WTC11 (cell line): Measurements from ENCODE around the gene FIGNL2. TPM values are rescaled to one million over a fixed set of nuclear protein-coding genes. Genes with fewer than 3 reads are reported as not detected.

Experiments
- ATAC-seq: fragments of 200-7000 bp; cut with Tn5 transposase; 2 replicates; pipeline ENCODE4 v1.10.0; 2021; ENCODE audit warnings: mild to moderate bottlenecking, moderate library complexity
- CTCF ChIA-PET: fragments of 300-600 bp; sonication (Branson Sonifier 250); formaldehyde crosslinking; loops from one replicate; lab custom pipeline; 2021; ENCODE audit warnings: antibody characterized with exemption; lab: Charles Lee
- POLR2A ChIA-PET: fragments of 350-600 bp; sonication (Branson Sonifier 250); formaldehyde crosslinking; loops from one replicate; lab custom pipeline; 2021; ENCODE audit warnings: antibody characterized with exemption; lab: Charles Lee
- DNase-seq: peaks from one replicate; pipeline ENCODE4 v3.0.0; 2021; ENCODE audit warnings: low spot score
- H3K27ac Mint-ChIP-seq: 2 replicates; pipeline ENCODE4 v1.8.0; 2021; ENCODE audit warnings: mixed read lengths
- H3K27me3 Mint-ChIP-seq: 2 replicates; pipeline ENCODE4 v1.8.0; 2021; ENCODE audit warnings: low read depth, mild to moderate bottlenecking, moderate library complexity, mixed read lengths
- H3K36me3 Mint-ChIP-seq: 2 replicates; pipeline ENCODE4 v1.8.0; 2021; ENCODE audit warnings: mixed read lengths
- H3K4me1 Mint-ChIP-seq: 2 replicates; pipeline ENCODE4 v1.8.0; 2022; ENCODE audit warnings: mixed read lengths
- H3K4me3 Mint-ChIP-seq: 2 replicates; pipeline ENCODE4 v1.8.0; 2021; ENCODE audit warnings: mild to moderate bottlenecking, moderate library complexity, mixed read lengths
- H3K9me3 Mint-ChIP-seq: 2 replicates; pipeline ENCODE4 v1.8.0; 2021; ENCODE audit warnings: mixed read lengths
- CBFB ChIP-seq: sonication (generic); formaldehyde crosslinking; IDR thresholded peaks from 2 replicates; pipeline ENCODE4 v1.8.1; 2022; ENCODE audit warnings: mild to moderate bottlenecking, low read depth, missing genetic modification reagents
- CREM ChIP-seq: sonication (generic); formaldehyde crosslinking; IDR thresholded peaks from 2 replicates; pipeline ENCODE4 v1.8.1; 2022; ENCODE audit warnings: mild to moderate bottlenecking, missing genetic modification reagents, moderate library complexity
- EMX1 ChIP-seq: fragments of 250-450 bp; sonication (Bioruptor Pico); IDR thresholded peaks from 2 replicates; pipeline ENCODE4 v1.8.0; 2021; ENCODE audit warnings: mild to moderate bottlenecking
- FOXK1 ChIP-seq: sonication (generic); formaldehyde crosslinking; IDR thresholded peaks from 2 replicates; pipeline ENCODE4 v1.8.0; 2022; ENCODE audit warnings: mild to moderate bottlenecking, moderate library complexity, missing genetic modification reagents
- NR2C2 ChIP-seq: sonication (generic); formaldehyde crosslinking; IDR thresholded peaks from 2 replicates; pipeline ENCODE4 v1.8.0; 2022; ENCODE audit warnings: mild to moderate bottlenecking, missing genetic modification reagents
- SOX15 ChIP-seq: fragments of 250-450 bp; sonication (Bioruptor Pico); IDR thresholded peaks from 2 replicates; pipeline ENCODE4 v1.9.0; 2021; ENCODE audit warnings: mild to moderate bottlenecking
- SP1 ChIP-seq: sonication (generic); formaldehyde crosslinking; conservative IDR thresholded peaks from 2 replicates; pipeline ENCODE4 v1.8.1; 2022; ENCODE audit warnings: missing genetic modification reagents
- TEAD4 ChIP-seq: sonication (generic); formaldehyde crosslinking; IDR thresholded peaks from 2 replicates; pipeline ENCODE4 v1.8.0; 2022; ENCODE audit warnings: mild to moderate bottlenecking, missing genetic modification reagents
- TP53 ChIP-seq: sonication (generic); formaldehyde crosslinking; IDR thresholded peaks from 2 replicates; pipeline ENCODE4 v1.8.1; 2023; ENCODE audit warnings: mild to moderate bottlenecking, missing genetic modification reagents
- ZNF121 ChIP-seq: sonication (generic); formaldehyde crosslinking; IDR thresholded peaks from 2 replicates; pipeline ENCODE4 v1.8.0; 2023; ENCODE audit warnings: missing genetic modification reagents
- ZNF138 ChIP-seq: sonication (generic); formaldehyde crosslinking; conservative IDR thresholded peaks from 2 replicates; pipeline ENCODE4 v1.8.1; 2022; ENCODE audit warnings: mild to moderate bottlenecking, moderate library complexity, missing genetic modification reagents
- ZNF219 ChIP-seq: sonication (generic); formaldehyde crosslinking; IDR thresholded peaks from 2 replicates; pipeline ENCODE4 v1.8.0; 2023; ENCODE audit warnings: missing genetic modification reagents, mild to moderate bottlenecking, borderline replicate concordance
- ZNF232 ChIP-seq: sonication (generic); formaldehyde crosslinking; IDR thresholded peaks from 2 replicates; pipeline ENCODE4 v1.8.0; 2022; ENCODE audit warnings: mild to moderate bottlenecking, missing genetic modification reagents
- ZNF416 ChIP-seq: fragments of 250-450 bp; sonication (Bioruptor Pico); IDR thresholded peaks from 2 replicates; pipeline ENCODE4 v1.9.0; 2021; ENCODE audit warnings: mild to moderate bottlenecking, inconsistent platforms
- ZNF423 ChIP-seq: fragments of 250-450 bp; sonication (Bioruptor Pico); IDR thresholded peaks from 2 replicates; pipeline ENCODE4 v2.1.2; 2022; ENCODE audit warnings: mild to moderate bottlenecking, moderate library complexity
- total RNA-seq: library from RNA; stranded (reverse); gene quantifications from 3 replicates; pipeline ENCODE4 v1.2.3, GENCODE V29; 2021
- TF ChIP-seq, protein P1 (sequence below): fragments of 200-600 bp; IDR thresholded peaks from 2 replicates; pipeline ENCODE4 v1.8.0; 2022; ENCODE audit warnings: antibody characterized with exemption
- TF ChIP-seq, protein P2 (sequence below): sonication (generic); formaldehyde crosslinking; IDR thresholded peaks from 2 replicates; pipeline ENCODE4 v1.8.0; 2023; ENCODE audit warnings: mild to moderate bottlenecking, missing genetic modification reagents
- TF ChIP-seq, protein P3 (sequence below): sonication (generic); formaldehyde crosslinking; IDR thresholded peaks from 2 replicates; pipeline ENCODE4 v1.8.1; 2023; ENCODE audit warnings: mild to moderate bottlenecking, missing genetic modification reagents, moderate library complexity
- TF ChIP-seq, protein P4 (sequence below): sonication (generic); formaldehyde crosslinking; IDR thresholded peaks from 2 replicates; pipeline ENCODE4 v1.8.1; 2022; ENCODE audit warnings: mild to moderate bottlenecking, missing genetic modification reagents, moderate library complexity, borderline replicate concordance
- TF ChIP-seq, protein P5 (sequence below): sonication (generic); formaldehyde crosslinking; IDR thresholded peaks from 2 replicates; pipeline ENCODE4 v1.8.1; 2022; ENCODE audit warnings: mild to moderate bottlenecking, moderate library complexity, missing genetic modification reagents
- TF ChIP-seq, protein P6 (sequence below): sonication (generic); formaldehyde crosslinking; IDR thresholded peaks from 2 replicates; pipeline ENCODE4 v1.8.0; 2022; ENCODE audit warnings: mild to moderate bottlenecking, missing genetic modification reagents

Gene FIGNL2
- total RNA-seq, 1 experiment from 2014 or later: 9.9 TPM

DNA sequence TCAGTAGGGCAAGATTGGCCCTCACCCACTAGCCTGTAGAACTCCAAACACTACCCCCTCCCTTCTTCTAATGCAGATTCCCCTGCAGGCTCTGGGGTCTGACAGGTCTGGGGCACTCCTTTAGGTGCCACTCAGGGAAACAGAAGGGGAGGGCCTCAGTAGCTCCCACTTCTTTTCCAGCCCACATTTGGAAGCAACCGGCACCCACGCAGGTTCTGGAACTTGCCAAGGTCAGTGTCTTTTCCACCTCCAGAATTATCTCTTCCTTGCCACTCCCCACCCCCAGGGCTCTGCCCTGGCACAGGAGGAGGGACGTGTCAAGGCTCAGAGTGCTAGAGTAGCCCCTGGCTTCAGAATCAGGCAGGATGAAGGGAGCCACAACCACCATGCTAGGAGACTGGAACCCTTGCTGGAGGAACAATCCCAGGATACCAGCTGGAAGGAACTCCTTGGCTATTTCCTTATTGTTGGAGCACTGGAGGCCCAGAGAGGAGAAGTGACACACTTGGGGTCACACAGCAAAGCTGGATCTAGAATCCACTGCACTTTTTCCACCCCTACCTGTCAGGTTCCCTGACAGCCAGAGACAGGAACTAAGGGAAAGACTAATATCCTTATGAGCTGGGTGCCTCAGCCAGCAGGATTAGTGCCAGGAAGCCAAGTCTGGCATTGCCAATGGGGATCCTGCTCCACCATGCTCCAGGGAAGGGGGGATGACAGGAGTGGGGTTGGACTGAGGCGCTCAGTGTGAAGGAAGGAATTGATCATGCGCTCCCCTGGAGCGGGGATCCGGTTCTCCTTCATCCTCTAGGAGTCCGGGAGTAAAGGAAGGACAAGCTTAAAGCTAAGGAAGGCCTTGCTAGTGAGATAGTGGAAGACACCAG, 1.8 kb upstream of the FIGNL2 start:
- DNase-seq (no peak), ATAC-seq (no peak)
- Mint-ChIP-seq H3K36me3 (no peaks in the 10 kb centered on the region), H3K27ac (no peak overlapping the region)
- CTCF ChIA-PET: interaction anchor here (0.7 to 2.5 kb wide), 7 partner anchors 14 to 30 kb away, joined by 3 to 25 read pairs (median 7); no protein-coding TSS in a partner anchor
- TF ChIP-seq FOXK1 (no peak), SOX15 (CRISPR knock-in tag) (no peak), ZNF423 (CRISPR knock-in tag) (no peak), ZNF416 (CRISPR knock-in tag) (no peak)
- TF ChIP-seq, protein P1, sequence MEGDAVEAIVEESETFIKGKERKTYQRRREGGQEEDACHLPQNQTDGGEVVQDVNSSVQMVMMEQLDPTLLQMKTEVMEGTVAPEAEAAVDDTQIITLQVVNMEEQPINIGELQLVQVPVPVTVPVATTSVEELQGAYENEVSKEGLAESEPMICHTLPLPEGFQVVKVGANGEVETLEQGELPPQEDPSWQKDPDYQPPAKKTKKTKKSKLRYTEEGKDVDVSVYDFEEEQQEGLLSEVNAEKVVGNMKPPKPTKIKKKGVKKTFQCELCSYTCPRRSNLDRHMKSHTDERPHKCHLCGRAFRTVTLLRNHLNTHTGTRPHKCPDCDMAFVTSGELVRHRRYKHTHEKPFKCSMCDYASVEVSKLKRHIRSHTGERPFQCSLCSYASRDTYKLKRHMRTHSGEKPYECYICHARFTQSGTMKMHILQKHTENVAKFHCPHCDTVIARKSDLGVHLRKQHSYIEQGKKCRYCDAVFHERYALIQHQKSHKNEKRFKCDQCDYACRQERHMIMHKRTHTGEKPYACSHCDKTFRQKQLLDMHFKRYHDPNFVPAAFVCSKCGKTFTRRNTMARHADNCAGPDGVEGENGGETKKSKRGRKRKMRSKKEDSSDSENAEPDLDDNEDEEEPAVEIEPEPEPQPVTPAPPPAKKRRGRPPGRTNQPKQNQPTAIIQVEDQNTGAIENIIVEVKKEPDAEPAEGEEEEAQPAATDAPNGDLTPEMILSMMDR: no peak
- TF ChIP-seq, all 79 proteins: peak for 0
- peaks cover 39% of the 10 kb centered on the region for H3K4me1 Mint-ChIP-seq
- POLR2A ChIA-PET: interaction anchor here (1.4 kb wide), 1 partner anchor 13 kb away, joined by 4 read pairs; no protein-coding TSS in a partner anchor
- no peaks in the 10 kb centered on the region for H3K9me3 Mint-ChIP-seq
- peak overlapping the region; percentile 60; the same call in 1 of the 2 replicates for H3K4me3 Mint-ChIP-seq
- peaks cover 63% of the 10 kb centered on the region for H3K27me3 Mint-ChIP-seq

DNA sequence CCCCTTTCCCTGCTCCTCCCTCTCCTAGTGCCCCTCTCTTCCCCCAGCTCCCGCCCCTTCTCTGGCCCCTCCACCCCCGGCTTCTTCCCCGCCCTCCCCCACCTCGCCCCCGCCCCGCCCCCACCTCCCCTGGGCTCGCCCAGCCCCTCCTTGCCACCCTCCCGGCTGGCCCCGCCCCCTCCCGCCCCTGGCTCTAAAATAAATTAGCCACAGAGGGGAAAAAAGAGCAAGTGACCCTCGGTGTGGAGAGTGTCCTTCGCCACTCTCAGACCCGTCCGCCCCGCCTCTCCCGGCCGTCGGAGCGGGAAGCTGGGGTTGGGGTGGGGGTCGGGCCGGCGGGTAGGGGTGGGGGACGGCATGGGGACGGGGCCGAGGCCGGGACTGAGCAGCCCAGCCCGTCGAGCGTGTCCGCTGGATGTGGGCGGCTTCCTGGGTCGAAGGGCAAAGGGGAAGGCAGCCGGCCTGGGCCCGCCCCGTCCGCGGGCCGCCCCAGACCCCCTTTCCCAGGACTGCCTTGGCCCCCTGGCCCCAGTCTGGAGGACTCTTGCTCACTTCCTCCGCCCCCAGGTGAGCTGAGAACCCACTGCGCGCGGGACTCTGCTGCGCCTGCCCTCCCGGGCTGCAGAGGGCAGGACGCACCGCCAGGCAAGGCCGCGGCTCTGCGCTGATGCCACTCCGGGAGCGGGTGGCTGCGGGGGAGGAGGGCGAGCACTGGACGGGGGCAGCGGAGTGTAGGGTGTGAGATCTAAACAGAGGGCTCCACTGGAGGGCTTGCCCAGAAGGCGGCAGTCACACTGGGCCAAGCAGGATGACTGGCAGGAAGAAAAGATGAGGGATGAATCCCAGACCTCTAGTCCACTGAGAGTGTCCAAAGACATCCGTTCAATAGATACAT, 570 bp upstream of the FIGNL2 start:
- CTCF ChIA-PET: interaction anchor here (0.6 to 2.5 kb wide), 17 partner anchors 10 to 322 kb away, joined by 3 to 25 read pairs (median 5); no protein-coding TSS in a partner anchor
- H3K36me3 Mint-ChIP-seq: no peaks in the 10 kb centered on the region
- peaks cover 68% of the 10 kb centered on the region for H3K27me3 Mint-ChIP-seq
- H3K9me3 Mint-ChIP-seq: no peaks in the 10 kb centered on the region
- H3K4me1 Mint-ChIP-seq: peaks cover 49% of the 10 kb centered on the region
- DNase-seq: peak; percentile 62
- ATAC-seq: peak; percentile 36
- POLR2A ChIA-PET: interaction anchor here (1.4 to 1.5 kb wide), 2 partner anchors 14 to 21 kb away, joined by 3 to 4 read pairs; no protein-coding TSS in a partner anchor
- peak overlapping the region; percentile 60 for H3K4me3 Mint-ChIP-seq
- H3K27ac Mint-ChIP-seq: no peak overlapping the region
- TF ChIP-seq, protein P2, sequence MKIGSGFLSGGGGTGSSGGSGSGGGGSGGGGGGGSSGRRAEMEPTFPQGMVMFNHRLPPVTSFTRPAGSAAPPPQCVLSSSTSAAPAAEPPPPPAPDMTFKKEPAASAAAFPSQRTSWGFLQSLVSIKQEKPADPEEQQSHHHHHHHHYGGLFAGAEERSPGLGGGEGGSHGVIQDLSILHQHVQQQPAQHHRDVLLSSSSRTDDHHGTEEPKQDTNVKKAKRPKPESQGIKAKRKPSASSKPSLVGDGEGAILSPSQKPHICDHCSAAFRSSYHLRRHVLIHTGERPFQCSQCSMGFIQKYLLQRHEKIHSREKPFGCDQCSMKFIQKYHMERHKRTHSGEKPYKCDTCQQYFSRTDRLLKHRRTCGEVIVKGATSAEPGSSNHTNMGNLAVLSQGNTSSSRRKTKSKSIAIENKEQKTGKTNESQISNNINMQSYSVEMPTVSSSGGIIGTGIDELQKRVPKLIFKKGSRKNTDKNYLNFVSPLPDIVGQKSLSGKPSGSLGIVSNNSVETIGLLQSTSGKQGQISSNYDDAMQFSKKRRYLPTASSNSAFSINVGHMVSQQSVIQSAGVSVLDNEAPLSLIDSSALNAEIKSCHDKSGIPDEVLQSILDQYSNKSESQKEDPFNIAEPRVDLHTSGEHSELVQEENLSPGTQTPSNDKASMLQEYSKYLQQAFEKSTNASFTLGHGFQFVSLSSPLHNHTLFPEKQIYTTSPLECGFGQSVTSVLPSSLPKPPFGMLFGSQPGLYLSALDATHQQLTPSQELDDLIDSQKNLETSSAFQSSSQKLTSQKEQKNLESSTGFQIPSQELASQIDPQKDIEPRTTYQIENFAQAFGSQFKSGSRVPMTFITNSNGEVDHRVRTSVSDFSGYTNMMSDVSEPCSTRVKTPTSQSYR (CRISPR knock-in tag): no peak
- TF ChIP-seq ZNF232 (CRISPR knock-in tag): no peak
- no peak for TF ChIP-seq NR2C2 (CRISPR knock-in tag)
- TF ChIP-seq CBFB (CRISPR knock-in tag): no peak
- TF ChIP-seq ZNF121: no peak
- no peak for TF ChIP-seq EMX1 (CRISPR knock-in tag)
- TF ChIP-seq TP53 (CRISPR knock-in tag): no peak
- 0 out of 2 replicates have a peak, but pooled peaks have one; percentile 29 for TF ChIP-seq SP1 (CRISPR knock-in tag)
- TF ChIP-seq ZNF219 (CRISPR knock-in tag): no peak
- TF ChIP-seq CREM (CRISPR knock-in tag): no peak
- no peak for TF ChIP-seq ZNF138 (CRISPR knock-in tag)
- TF ChIP-seq TEAD4 (CRISPR knock-in tag): no peak
- TF ChIP-seq, protein P1: no peak
- no peak for TF ChIP-seq ZNF423 (CRISPR knock-in tag)
- TF ChIP-seq SOX15 (CRISPR knock-in tag): no peak
- TF ChIP-seq, protein P3, sequence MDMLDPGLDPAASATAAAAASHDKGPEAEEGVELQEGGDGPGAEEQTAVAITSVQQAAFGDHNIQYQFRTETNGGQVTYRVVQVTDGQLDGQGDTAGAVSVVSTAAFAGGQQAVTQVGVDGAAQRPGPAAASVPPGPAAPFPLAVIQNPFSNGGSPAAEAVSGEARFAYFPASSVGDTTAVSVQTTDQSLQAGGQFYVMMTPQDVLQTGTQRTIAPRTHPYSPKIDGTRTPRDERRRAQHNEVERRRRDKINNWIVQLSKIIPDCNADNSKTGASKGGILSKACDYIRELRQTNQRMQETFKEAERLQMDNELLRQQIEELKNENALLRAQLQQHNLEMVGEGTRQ (CRISPR knock-in tag): no peak
- TF ChIP-seq, protein P4, sequence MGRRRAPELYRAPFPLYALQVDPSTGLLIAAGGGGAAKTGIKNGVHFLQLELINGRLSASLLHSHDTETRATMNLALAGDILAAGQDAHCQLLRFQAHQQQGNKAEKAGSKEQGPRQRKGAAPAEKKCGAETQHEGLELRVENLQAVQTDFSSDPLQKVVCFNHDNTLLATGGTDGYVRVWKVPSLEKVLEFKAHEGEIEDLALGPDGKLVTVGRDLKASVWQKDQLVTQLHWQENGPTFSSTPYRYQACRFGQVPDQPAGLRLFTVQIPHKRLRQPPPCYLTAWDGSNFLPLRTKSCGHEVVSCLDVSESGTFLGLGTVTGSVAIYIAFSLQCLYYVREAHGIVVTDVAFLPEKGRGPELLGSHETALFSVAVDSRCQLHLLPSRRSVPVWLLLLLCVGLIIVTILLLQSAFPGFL (CRISPR knock-in tag): no peak
- TF ChIP-seq, protein P5, sequence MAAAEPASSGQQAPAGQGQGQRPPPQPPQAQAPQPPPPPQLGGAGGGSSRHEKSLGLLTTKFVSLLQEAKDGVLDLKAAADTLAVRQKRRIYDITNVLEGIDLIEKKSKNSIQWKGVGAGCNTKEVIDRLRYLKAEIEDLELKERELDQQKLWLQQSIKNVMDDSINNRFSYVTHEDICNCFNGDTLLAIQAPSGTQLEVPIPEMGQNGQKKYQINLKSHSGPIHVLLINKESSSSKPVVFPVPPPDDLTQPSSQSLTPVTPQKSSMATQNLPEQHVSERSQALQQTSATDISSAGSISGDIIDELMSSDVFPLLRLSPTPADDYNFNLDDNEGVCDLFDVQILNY (CRISPR knock-in tag): peak; percentile 69
- TF ChIP-seq, protein P6, sequence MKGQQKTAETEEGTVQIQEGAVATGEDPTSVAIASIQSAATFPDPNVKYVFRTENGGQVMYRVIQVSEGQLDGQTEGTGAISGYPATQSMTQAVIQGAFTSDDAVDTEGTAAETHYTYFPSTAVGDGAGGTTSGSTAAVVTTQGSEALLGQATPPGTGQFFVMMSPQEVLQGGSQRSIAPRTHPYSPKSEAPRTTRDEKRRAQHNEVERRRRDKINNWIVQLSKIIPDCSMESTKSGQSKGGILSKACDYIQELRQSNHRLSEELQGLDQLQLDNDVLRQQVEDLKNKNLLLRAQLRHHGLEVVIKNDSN (CRISPR knock-in tag): no peak
